ENCODE results near the gene KRT6B. TPM values are rescaled to one million over a fixed set of nuclear protein-coding genes. Genes with fewer than 3 reads are reported as not detected.

Gene KRT6B
- total RNA-seq, 1 experiment from 2014 or later = not detected

DNA sequence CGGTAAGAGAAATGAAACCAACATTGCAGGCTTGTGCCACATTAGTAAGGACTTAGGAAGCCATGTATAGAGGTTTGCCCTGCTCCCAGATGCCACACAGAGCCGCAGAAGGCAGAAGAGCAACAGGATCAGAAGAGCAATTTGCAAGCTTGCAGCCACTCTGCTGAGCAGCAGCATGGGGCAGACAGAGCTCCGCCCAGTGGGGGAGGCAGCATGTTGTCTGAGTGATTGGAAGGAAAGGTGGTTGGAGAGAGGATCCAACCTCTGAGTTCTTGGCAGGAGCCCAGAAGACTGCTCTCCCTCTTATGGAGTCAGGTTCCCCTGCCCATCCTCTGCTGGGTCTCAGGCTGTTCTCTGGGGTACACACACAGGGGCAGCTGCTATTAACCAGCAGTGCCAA, 43.4 kb upstream of the KRT6B start:
- ChIA-PET CTCF (no interaction called here), RAD21 (ENCODE audit: low non-redundant PET in 1 of 2, low total read pairs in 2 of 2, uncharacterized antibody in 2 of 2, unreplicated experiment in 2 of 2) (interaction anchor here in 1 of 2 experiments (0.6 kb wide), 1 partner anchor 390 kb away, joined by 3 read pairs; no protein-coding TSS in a partner anchor), POLR2A (no interaction called here)
- Histone ChIP-seq H3K27ac (ENCODE audit: low read depth, low read length) (peak overlapping the region; percentile 80; the same call in 1 of the 2 replicates), H3K9ac (ENCODE audit: low read length) (peak overlapping the region; percentile 59), H2AFZ (ENCODE audit: low read depth, low read length, poor library complexity, severe bottlenecking) (no peak overlapping the region), H3K4me1 (ENCODE audit: control insufficient read depth in 1 of 2, insufficient read depth in 2 of 2, low read length in 2 of 2) (peaks cover 29 to 66% of the 10 kb centered on the region in 2 experiments), H4K20me1 (ENCODE audit: insufficient read depth) (no peaks in the 10 kb centered on the region), H3K36me3 (ENCODE audit: control insufficient read depth in 1 of 2, insufficient read depth in 2 of 2, low read length in 2 of 2) (no peaks in the 10 kb centered on the region), H3K4me2 (ENCODE audit: low read length) (peak overlapping the region; percentile 73), H3K9me2 (ENCODE audit: insufficient read depth) (no peaks in the 10 kb centered on the region), H3K79me2 (ENCODE audit: insufficient read depth, low read length) (no peaks in the 10 kb centered on the region), H3K4me3 (replicated peaks in 1 of 2; ENCODE audit: low read depth in 1 of 2, low read length in 2 of 2) (no peak overlapping the region), H3K27me3 (ENCODE audit: insufficient read depth, low read length) (no peaks in the 10 kb centered on the region), H3K9me3 (ENCODE audit: control insufficient read depth in 1 of 2, insufficient read depth in 1 of 2, low read depth in 1 of 2, low read length in 2 of 2) (no peaks in the 10 kb centered on the region)
- ATAC-seq = peak; percentile 59
- no TSS peak for BruUV-seq (replicated peaks)
- intact Hi-C loops (cut with micrococcal nuclease) = no loop called here
- TF ChIP-seq EZH2 (IDR thresholded peaks at IDR 0.05) (no peak), EZH2phosphoT487 (IDR thresholded peaks at IDR 0.05; ENCODE audit: borderline replicate concordance) (no peak), SIN3A (IDR thresholded peaks at IDR 0.05; ENCODE audit: low read depth) (no peak), ELF1 (IDR thresholded peaks at IDR 0.05; ENCODE audit: borderline replicate concordance, low read depth) (no peak), ATF3 (IDR thresholded peaks at IDR 0.05) (no peak), YY1 (IDR thresholded peaks at IDR 0.05; ENCODE audit: extremely low read depth, insufficient replicate concordance, low read depth, low read length) (no peak), FOSL1 (IDR thresholded peaks at IDR 0.05; ENCODE audit: low read depth) (no peak), CTCF (IDR thresholded peaks at IDR 0.05 in 2 of 3, conservative IDR thresholded peaks at IDR 0.05 in 1 of 3; ENCODE audit: borderline replicate concordance in 1 of 3, insufficient read depth in 1 of 3, low read depth in 2 of 3, low read length in 2 of 3) (no peak), RAD21 (IDR thresholded peaks at IDR 0.05; ENCODE audit: low read depth) (no peak)
- TF ChIP-seq, protein P1, sequence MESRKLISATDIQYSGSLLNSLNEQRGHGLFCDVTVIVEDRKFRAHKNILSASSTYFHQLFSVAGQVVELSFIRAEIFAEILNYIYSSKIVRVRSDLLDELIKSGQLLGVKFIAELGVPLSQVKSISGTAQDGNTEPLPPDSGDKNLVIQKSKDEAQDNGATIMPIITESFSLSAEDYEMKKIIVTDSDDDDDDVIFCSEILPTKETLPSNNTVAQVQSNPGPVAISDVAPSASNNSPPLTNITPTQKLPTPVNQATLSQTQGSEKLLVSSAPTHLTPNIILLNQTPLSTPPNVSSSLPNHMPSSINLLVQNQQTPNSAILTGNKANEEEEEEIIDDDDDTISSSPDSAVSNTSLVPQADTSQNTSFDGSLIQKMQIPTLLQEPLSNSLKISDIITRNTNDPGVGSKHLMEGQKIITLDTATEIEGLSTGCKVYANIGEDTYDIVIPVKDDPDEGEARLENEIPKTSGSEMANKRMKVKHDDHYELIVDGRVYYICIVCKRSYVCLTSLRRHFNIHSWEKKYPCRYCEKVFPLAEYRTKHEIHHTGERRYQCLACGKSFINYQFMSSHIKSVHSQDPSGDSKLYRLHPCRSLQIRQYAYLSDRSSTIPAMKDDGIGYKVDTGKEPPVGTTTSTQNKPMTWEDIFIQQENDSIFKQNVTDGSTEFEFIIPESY (IDR thresholded peaks at IDR 0.05; ENCODE audit: extremely low read depth, insufficient replicate concordance, low read length) = no peak
- DNase-seq (ENCODE audit: low read depth, low spot score) = peak; percentile 27
